GM10266 (cell line): ENCODE results near the gene CYP4F3.
"Not testable (repeated sequence)": the region's sequence is repeated elsewhere in the genome, so short reads cannot be mapped to it uniquely, and the experiment has no call there.

Source experiments
- DNase-seq: peaks from one replicate; pipeline ENCODE4 v3.0.0; 2012; ENCODE audit errors: extremely low spot score
- CTCF ChIP-seq: IDR thresholded peaks from 2 replicates; pipeline ENCODE4 v1.5.1; 2012; ENCODE audit warnings: mild to moderate bottlenecking, low read depth; ENCODE audit not compliant: control insufficient read depth, insufficient read depth; ENCODE audit errors: missing control alignments

The CYP4F3 gene

DNA sequence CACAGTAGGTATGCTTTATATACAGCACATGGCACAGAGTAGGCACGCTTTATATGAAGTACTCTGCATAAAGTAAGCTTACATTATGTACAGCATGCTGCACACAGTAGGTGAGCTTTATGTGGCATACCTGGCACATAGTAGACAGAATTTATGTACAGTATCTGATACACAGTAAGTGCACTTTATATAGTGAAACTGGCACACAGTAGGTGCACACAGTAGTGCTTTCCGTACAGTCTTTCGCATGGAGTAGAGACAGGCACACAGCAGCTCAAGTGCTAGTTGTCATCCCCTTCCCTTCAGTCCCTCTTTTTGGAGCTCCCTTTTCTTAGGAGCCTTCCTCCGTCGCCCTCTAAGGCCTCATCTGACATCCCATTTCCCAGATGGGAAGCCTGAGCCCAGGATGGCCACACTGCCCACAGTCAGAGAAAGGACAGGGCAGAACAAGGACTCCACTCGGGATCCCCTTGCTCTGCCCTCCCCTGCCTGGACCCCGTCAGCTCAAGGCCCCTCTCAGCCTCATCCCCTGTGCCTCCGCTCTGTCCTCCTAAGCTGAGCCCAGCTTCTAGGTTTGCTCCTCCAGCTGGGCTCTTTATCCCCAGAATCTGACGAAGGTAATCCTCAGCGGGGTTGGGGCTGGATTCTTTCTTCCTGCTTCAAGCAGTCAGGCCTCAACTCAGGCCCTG is 31.3 kb downstream of the CYP4F3 start:
- DNase-seq = no peak
- no peak for TF ChIP-seq CTCF

- no peak for TF ChIP-seq CTCF
- no peak for DNase-seq
These were observed 32.0 kb downstream of the CYP4F3 start, which contains the start of gene CYP4F12 for GRCh38 chr19:15672580-15673175. CYP4F12 (plus strand) TSS chr19:15673087; CDS start chr19:15673530, 443 bp downstream.

GRCh38 chr19:15673176-15673654 is 32.5 kb downstream of the CYP4F3 start:
- TF ChIP-seq CTCF = no peak
- DNase-seq = no peak

GRCh38 chr19:15675560-15675959 is 34.9 kb downstream of the CYP4F3 start:
- TF ChIP-seq CTCF = no peak
- DNase-seq = no peak

GRCh38 chr19:15679089-15679488 is 38.4 kb downstream of the CYP4F3 start:
- no peak for TF ChIP-seq CTCF

GRCh38 chr19:15679865-15680264 is 39.2 kb downstream of the CYP4F3 start:
- DNase-seq = not testable (repeated sequence)

More at GRCh38 chr19:15679089-15679488, 38.4 kb downstream of the CYP4F3 start:
- DNase-seq = no peak

GRCh38 chr19:15680478-15681322 is 40.0 kb downstream of the CYP4F3 start:
- DNase-seq = no peak
- no peak for TF ChIP-seq CTCF
